Measurements from ENCODE around the gene SNX17.
"Not testable (repeated sequence)": the region's sequence is repeated elsewhere in the genome, so short reads cannot be mapped to it uniquely, and the experiment has no call there.

The SNX17 gene

GRCh38 chr2:27400348-27401135 lies 30.1 kb downstream of the SNX17 start:
- no peak for DNase-seq

GRCh38 chr2:27407798-27408491 lies 37.5 kb downstream of the SNX17 start:
- no peak for DNase-seq

- no peak for DNase-seq
Measured at GRCh38 chr2:27408601-27409320, 38.3 kb downstream of the SNX17 start.

- peak; percentile 99 for DNase-seq
Measured at GRCh38 chr2:27409321-27410073, 39.1 kb downstream of the SNX17 start, which contains the start of gene PPM1G. Gene PPM1G (minus strand): TSS chr2:27409591. CDS start chr2:27409422, 169 bp downstream.

GRCh38 chr2:27412419-27413152 lies 42.2 kb downstream of the SNX17 start:
- DNase-seq: no peak

GRCh38 chr2:27416151-27416550 lies 45.7 kb downstream of the SNX17 start:
- no peak for DNase-seq

GRCh38 chr2:27420996-27421395 lies 50.6 kb downstream of the SNX17 start:
- no peak for DNase-seq

- DNase-seq: no peak
Measured at GRCh38 chr2:27421660-27422250, 51.3 kb downstream of the SNX17 start.

GRCh38 chr2:27422958-27423357 lies 52.5 kb downstream of the SNX17 start:
- no peak for DNase-seq

GRCh38 chr2:27425039-27425438 lies 54.6 kb downstream of the SNX17 start:
- DNase-seq: not testable (repeated sequence)

Data from activated CD4-positive, CD25-positive, alpha-beta regulatory T cell treated with anti-CD3 and anti-CD28 coated beads, Interleukin-2, amount 50 U/mL, for 72 hours (primary cell).